NCI-H2171 (cell line): Measurements from ENCODE around the gene CTPS1.

ENCODE experiments used
- DNase-seq: peaks from one replicate; lab custom pipeline; 2025; lab: John Stamatoyannopoulos, UW

CTPS1 gene

GRCh38 chr1:40979241-40980067 is at the start of gene CTPS1:
Gene CTPS1, plus strand, starts transcription at chr1:40979696. Its CDS starts 3,595 bp downstream, at chr1:40983291.
- DNase-seq = peak; percentile 97

- peak; percentile 87 for DNase-seq
These were observed 49.1 kb upstream of the CTPS1 start for GRCh38 chr1:40930174-40930964.

GRCh38 chr1:40931601-40932000 is 47.9 kb upstream of the CTPS1 start:
- no peak for DNase-seq

- no peak for DNase-seq
These were observed 47.5 kb upstream of the CTPS1 start for GRCh38 chr1:40932006-40932405.

- no peak for DNase-seq
These were observed 42.6 kb upstream of the CTPS1 start for GRCh38 chr1:40936931-40937339.

GRCh38 chr1:40938393-40938792 is 41.1 kb upstream of the CTPS1 start:
- no peak for DNase-seq

GRCh38 chr1:40939320-40940059 is 40.0 kb upstream of the CTPS1 start:
- no peak for DNase-seq

- DNase-seq = no peak
These were observed 35.2 kb upstream of the CTPS1 start for GRCh38 chr1:40944326-40944725.

- no peak for DNase-seq
These were observed 34.6 kb upstream of the CTPS1 start for GRCh38 chr1:40944841-40945430.

GRCh38 chr1:40945491-40945973 is 34.0 kb upstream of the CTPS1 start:
- no peak for DNase-seq

GRCh38 chr1:40948741-40949443 is 30.6 kb upstream of the CTPS1 start:
- DNase-seq = peak; percentile 87

- no peak for DNase-seq
These were observed 29.9 kb upstream of the CTPS1 start for GRCh38 chr1:40949563-40949962.

GRCh38 chr1:40951943-40952743 is 27.4 kb upstream of the CTPS1 start:
- peak; percentile 62 for DNase-seq

- no peak for DNase-seq
These were observed 26.7 kb upstream of the CTPS1 start for GRCh38 chr1:40952744-40953315.

- no peak for DNase-seq
These were observed 24.9 kb upstream of the CTPS1 start for GRCh38 chr1:40954626-40955025.

- no peak for DNase-seq
These were observed 24.2 kb upstream of the CTPS1 start for GRCh38 chr1:40955266-40955665.

- DNase-seq = no peak
These were observed 23.1 kb upstream of the CTPS1 start for GRCh38 chr1:40956407-40956806.

- no peak for DNase-seq
These were observed 21.3 kb upstream of the CTPS1 start for GRCh38 chr1:40958210-40958609.

GRCh38 chr1:40965531-40965930 is 14.0 kb upstream of the CTPS1 start:
- DNase-seq = no peak

- DNase-seq = no peak
These were observed 13.1 kb upstream of the CTPS1 start for GRCh38 chr1:40966417-40966816.
